Inferior parietal cortex (tissue), 1 donor: Measurements from ENCODE around the gene PHB1.

Experiments
- DNase-seq: peaks from one replicate; pipeline ENCODE4 v3.0.0-alpha.2; 2016; ENCODE audit errors: extremely low spot score

PHB1 gene

DNA sequence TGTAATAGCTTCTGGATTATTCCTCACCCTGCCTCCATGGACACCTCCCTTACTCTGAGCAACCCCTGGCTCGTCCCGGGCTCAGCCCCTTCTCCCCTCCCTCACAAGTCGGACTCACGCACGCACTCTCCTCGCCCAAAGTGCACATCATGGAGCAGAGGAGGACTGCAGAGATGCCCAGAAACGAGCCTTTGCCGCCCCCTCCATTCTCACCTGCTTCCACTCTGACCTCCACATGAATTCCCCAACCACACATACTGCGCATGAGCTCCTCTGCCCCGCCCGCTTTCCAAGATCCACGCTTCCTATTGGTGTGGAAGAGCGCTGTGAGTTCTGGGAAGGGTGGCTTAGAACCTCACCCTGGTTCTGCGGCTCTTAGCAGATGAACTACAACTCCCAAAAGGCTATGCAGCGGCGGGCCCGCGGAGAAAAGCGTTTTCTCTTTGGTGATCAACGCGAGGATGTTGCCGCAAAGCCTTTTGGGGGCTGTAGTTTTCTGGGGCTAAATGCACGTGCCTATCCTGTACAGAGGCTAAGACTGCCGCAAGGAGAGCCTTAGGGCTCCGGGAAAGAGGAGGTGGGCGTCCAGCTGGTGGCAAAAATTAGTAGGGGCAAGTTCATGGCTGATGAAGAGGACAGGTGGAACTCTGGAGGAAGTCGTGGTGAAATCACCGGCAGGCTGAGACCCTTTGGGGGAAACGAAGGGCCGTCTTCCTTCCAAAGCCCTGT is at the start of gene PHB1:
TSS of gene PHB1 (minus strand) at position 261 of the 729 bp plus-strand sequence. CDS start 1,618 bp downstream, outside the sequence.
- DNase-seq = peak; percentile 99

DNA sequence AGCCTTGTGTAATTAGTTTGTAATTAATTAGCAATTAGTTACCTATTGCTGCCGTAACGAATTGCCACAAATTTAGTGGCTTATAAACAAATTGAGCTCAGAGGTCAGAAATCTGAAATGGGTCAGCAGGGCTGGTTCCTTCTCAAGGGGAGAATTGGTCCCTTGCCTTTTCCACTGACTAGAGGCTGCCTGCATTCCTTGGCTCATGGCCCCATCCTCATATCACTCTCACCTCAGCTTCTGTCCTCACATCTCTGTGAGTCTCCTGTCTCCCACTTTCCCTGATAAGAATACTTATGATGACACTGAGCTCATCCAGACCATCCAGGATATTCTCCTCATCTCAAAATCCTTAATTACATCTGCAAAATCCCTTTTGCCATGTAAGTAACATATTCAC is 49.4 kb upstream of the PHB1 start:
- DNase-seq = no peak

GRCh38 chr17:49461580-49461979 is 46.9 kb upstream of the PHB1 start:
- DNase-seq = no peak

DNA sequence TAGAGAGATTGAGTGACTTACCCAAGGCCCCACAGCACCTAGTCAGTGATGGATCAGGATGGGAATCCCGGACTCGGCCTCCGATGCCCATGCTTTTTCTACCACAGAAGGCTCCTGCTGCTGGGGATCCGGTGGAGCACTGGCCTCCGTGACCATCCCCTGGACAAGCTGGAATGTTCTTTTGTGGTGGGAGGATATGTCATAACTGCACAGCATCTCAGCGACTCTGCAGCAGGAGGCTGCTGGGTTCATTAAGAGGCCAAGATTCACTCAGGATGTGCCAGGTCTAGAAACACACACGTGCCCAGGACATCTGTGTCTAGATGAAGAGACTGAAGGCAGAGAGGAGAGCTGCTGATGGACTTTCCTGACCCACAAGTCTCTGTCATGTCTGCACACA is 45.7 kb upstream of the PHB1 start:
- DNase-seq = no peak

DNA sequence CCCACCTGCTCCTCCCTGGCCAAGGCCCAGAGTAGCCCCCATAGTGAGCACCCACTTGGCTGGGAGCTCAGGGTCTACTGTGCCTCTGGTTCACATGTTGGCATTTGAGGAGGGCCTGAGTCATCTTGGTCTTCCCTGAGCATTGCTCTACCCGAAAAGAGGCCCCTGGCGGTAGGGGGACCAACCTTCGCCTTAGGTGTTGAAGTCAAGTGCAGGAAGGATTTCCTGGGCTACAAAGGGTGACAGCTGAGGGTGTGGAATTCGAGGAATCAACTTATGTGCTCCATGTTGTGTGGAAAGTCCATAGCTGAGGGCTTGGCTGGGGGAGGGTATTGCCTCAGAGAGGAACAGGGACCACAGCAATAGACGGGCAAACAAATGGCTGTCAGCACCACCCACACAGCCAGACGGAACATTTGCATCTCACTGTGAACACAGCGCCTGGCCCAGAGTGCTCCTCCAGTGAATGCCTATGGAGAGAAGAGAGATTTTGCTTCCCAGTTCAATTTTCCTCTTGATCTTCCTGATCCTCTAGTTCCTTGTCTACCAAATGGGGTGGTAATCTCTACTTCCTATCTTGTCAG is 44.8 kb upstream of the PHB1 start:
- no peak for DNase-seq

- no peak for DNase-seq
These were observed 43.2 kb upstream of the PHB1 start for GRCh38 chr17:49457564-49458535.

GRCh38 chr17:49456183-49456965 is 41.7 kb upstream of the PHB1 start:
- DNase-seq = no peak

DNA sequence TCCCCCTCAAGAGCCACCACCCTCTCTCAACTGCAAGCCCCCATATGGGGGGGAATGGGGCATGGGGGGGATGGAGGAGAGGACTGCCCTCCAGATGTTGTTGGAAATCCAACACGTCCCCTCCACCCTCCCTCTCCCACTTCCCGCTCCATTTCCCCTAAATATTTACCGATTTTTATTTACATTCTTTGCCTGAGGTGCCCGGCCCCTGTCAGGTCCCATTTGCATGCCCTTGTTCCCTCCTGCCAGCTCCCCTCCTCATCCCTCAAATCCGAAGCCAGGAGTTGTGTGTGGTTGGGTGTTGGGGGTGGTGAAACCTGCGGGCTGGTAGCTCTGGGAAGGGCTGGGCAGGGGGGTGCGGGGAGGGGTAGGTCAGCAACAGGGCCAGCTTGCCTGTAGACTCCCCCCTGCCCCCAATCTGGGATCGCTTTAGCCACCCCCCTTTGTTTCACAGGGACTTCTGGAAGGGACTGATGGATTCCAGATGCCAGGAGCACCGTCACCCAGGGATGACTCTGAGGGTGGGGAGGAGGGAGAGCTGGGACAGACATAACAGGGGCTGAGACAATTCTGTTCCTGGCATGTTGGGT is 40.7 kb upstream of the PHB1 start:
- DNase-seq = no peak

GRCh38 chr17:49454050-49454449 is 39.4 kb upstream of the PHB1 start:
- DNase-seq = peak; percentile 50

GRCh38 chr17:49452661-49453060 is 38.0 kb upstream of the PHB1 start:
- no peak for DNase-seq

DNA sequence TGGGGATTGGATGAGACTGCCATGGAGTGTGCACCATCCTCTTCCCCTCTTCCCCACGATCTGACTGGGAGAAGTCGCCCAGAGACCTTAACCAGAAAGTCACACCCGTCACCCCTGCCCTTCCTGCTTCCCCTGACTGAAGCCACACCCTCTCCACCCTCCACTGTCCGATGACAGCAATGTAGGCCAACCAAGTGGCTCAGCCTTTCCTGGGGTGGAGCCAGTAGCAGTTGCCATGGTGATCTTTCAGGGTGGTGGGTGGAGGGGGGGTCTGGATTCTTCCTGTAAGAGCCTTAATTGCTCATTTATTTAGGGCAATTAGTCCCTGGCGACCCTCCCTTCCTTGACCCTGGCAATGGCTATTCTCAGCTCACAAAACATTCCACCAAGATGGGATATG is 37.5 kb upstream of the PHB1 start:
- no peak for DNase-seq

DNA sequence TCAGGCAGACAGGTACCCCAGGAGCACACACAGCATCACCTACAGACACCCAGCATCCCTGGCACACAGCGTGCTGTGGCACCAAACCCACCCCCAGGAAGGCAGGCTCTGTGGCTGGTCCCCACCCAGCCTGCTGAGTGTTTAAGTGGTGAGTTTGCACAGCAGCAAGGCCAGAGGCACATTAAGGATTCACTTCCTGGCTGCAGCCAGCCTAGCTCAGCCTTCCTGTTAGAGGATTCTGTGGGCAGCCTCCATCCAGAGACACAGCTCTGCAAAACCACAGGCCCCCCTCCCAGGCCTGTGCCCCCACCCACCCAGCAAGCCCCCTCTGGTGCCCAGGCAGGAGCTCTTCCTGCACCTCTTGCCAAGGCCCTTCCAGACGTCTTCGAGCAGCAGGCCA is 36.1 kb upstream of the PHB1 start:
- no peak for DNase-seq

DNA sequence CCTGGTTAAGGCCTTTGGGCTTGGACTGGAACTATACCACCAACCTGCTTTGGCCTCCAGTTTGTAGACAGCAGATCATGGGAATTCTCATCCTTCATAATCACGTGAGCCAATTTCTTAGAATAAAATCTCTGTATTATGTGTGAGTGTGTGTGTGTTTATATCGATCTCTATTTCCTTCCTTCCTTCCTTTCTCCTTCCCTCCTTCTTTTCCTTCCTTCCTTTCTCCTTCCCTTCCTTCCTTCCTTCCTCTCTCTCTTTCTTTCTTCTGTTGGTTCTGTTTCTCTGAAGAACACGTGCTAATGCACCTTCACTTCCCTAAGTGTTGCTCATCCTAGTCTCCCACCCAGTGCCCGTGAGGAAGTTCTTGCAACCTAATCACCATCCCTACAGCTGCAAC is 35.5 kb upstream of the PHB1 start:
- DNase-seq = no peak

- DNase-seq = no peak
These were observed 33.1 kb upstream of the PHB1 start for GRCh38 chr17:49447628-49448302.

DNA sequence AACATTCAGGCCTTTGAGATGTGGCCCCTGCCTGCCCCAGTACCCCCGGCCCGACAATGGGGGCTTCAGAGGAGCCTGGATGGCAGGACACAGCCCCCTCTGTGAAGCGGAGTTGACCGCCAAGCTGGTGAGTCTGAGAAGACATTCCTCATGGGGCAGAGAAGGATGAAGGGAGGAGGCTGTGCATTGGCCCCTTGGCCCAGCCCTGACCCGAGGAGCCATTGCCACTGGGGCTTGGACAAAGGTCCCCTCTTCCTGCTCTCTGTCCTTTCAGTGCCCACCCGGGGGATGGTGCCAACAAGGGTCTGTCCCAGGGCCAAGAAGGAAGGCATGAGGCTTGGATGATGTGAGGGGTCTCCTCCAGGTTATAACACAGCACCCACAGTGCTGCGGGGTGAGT is 30.9 kb upstream of the PHB1 start:
- no peak for DNase-seq

GRCh38 chr17:49444384-49444783 is 29.7 kb upstream of the PHB1 start:
- no peak for DNase-seq

DNA sequence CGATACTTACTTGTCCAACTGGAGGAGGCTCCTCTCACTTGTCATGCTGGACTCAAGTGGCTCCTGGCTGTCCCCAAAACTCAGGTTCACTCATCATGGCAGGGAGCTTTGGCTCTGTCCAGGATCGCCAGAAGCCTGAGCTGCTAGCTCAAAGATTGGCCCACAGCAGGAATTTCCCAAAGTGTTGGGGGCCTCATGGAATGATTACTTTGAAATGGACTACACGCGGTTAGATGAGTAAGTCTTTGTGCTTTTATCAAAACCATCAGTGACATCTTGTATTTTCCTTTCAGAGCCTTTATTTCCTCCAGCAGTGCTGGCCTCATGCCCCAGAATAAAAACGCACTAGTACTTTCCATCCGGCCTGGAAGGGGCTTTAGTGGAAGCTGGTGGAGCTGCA is 29.2 kb upstream of the PHB1 start:
- DNase-seq = no peak

DNA sequence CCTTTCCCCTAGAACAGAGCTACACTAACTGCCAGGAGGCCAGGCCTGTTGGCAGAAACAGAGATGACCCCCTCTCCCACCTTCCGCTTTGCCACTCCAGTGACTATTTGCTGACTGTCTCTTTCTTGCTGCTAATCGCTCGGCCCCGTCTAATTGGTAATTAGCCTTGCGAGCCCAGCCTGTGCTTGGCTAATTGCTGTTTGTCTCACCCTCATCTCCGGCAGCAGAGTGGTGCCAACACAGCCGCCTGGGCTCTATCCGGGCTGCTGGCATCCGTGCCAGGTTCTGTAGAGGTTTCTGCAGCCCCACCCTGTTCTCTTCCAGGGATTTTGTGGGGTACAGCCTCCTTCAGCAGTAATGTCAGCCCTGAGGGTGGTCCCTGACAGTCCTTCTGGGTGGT is 27.4 kb upstream of the PHB1 start:
- DNase-seq = no peak

GRCh38 chr17:49441578-49441977 is 26.9 kb upstream of the PHB1 start:
- DNase-seq = no peak

DNA sequence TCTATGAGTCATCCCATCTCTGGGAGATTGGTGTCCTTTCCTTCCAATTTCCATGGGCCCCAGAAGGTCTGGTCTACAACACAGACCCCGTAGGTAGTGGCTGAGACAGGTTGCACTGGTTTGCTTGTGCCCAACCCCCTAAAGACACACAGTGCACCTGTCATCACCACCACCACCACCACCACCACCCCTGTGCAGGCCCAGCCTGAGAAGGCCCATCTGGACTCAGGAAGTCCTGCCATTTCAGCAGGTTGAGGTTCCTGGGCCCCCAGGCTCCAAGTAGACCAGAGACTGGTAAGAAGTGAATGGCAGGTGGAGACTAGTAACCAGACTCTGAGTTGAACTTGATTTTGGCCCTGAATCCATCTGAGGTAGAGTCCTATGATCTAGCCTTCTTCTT is 25.9 kb upstream of the PHB1 start:
- no peak for DNase-seq
